Measurements from ENCODE around the gene CCDC83. TPM values are rescaled to one million over a fixed set of nuclear protein-coding genes. Genes with fewer than 3 reads are reported as not detected.

The CCDC83 gene
- total RNA-seq, 1 experiment from 2014 or later: not detected

- Histone ChIP-seq H3K14ac (ENCODE audit: insufficient read depth, low read length) (no peak overlapping the region), H3K23ac (ENCODE audit: insufficient read length, low read depth, low read length) (no peak overlapping the region), H3K56ac (ENCODE audit: insufficient read length, low read depth, low read length) (no peak overlapping the region), H2BK5ac (ENCODE audit: insufficient read length, low read length) (no peak overlapping the region), H3K9me3 (ENCODE audit: control insufficient read depth, low read depth, low read length) (no peaks in the 10 kb centered on the region), H4K5ac (ENCODE audit: insufficient read length, low read depth, low read length) (no peak overlapping the region), H4K20me1 (ENCODE audit: control insufficient read depth, insufficient read depth, insufficient read length) (peaks cover 3% of the 10 kb centered on the region), H2AFZ (ENCODE audit: low read length) (no peak overlapping the region), H3K27me3 (ENCODE audit: insufficient read depth, low read length) (peaks cover 1% of the 10 kb centered on the region; the same call in 1 of the 2 replicates), H2BK120ac (ENCODE audit: low read depth, low read length, poor library complexity, severe bottlenecking) (no peak overlapping the region), H2BK12ac (ENCODE audit: insufficient read length, low read depth, low read length) (no peak overlapping the region), H3K27ac (ENCODE audit: insufficient read length, low read depth, low read length) (no peak overlapping the region), H4K91ac (ENCODE audit: insufficient read length, low read depth, low read length) (no peak overlapping the region), H2AK5ac (ENCODE audit: insufficient read length, low read length) (no peak overlapping the region), H3K4me1 (ENCODE audit: insufficient read depth, low read length) (no peaks in the 10 kb centered on the region), H3K79me1 (ENCODE audit: insufficient read depth, low read depth, low read length, poor library complexity, severe bottlenecking) (no peaks in the 10 kb centered on the region), H3K23me2 (ENCODE audit: insufficient read length, low read depth, low read length, poor library complexity, severe bottlenecking) (peaks cover 11% of the 10 kb centered on the region), H3K4ac (ENCODE audit: low read depth, low read length) (no peak overlapping the region), H3K4me2 (ENCODE audit: insufficient read depth, insufficient read length, low read length) (peak overlapping the region; percentile 86), H3K9ac (ENCODE audit: extremely low read depth, insufficient read length, low read length) (peak overlapping the region; percentile 40), H2BK20ac (ENCODE audit: low read depth, low read length, poor library complexity, severe bottlenecking) (no peak overlapping the region), H3T11ph (ENCODE audit: low read length) (no peak overlapping the region), H2BK15ac (ENCODE audit: low read depth, low read length) (no peak overlapping the region), H3K79me2 (ENCODE audit: insufficient read depth, low read length) (no peaks in the 10 kb centered on the region), H3K18ac (ENCODE audit: insufficient read length, low read depth, low read length) (no peak overlapping the region), H4K8ac (replicated peaks; ENCODE audit: insufficient read length, low read depth, low read length) (no peak overlapping the region)
- no peak for DNase-seq
- peaks cover 15% of the 10 kb centered on the region in 2 experiments for H3K4me1 Mint-ChIP-seq
- H3K9me3 Mint-ChIP-seq: no peaks in the 10 kb centered on the region
- H3K36me3 Mint-ChIP-seq (ENCODE audit: insufficient read depth in 1 of 3, low read depth in 3 of 3): no peaks in the 10 kb centered on the region
- no peak overlapping the region; a peak in 1 of 7 replicates for H3K27ac Mint-ChIP-seq
- H3K4me3 Mint-ChIP-seq: peak overlapping the region; percentile 74 to 89
- peaks cover 47% of the 10 kb centered on the region for H3K27me3 Mint-ChIP-seq (ENCODE audit: low read depth)
- no CpG with 5 or more reads among the region's 13 CpGs for WGBS (ENCODE audit: extremely low coverage, insufficient read length, low lambda C conversion rate)
- TF ChIP-seq, protein P1, sequence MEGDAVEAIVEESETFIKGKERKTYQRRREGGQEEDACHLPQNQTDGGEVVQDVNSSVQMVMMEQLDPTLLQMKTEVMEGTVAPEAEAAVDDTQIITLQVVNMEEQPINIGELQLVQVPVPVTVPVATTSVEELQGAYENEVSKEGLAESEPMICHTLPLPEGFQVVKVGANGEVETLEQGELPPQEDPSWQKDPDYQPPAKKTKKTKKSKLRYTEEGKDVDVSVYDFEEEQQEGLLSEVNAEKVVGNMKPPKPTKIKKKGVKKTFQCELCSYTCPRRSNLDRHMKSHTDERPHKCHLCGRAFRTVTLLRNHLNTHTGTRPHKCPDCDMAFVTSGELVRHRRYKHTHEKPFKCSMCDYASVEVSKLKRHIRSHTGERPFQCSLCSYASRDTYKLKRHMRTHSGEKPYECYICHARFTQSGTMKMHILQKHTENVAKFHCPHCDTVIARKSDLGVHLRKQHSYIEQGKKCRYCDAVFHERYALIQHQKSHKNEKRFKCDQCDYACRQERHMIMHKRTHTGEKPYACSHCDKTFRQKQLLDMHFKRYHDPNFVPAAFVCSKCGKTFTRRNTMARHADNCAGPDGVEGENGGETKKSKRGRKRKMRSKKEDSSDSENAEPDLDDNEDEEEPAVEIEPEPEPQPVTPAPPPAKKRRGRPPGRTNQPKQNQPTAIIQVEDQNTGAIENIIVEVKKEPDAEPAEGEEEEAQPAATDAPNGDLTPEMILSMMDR (conservative IDR thresholded peaks at IDR 0.05): no peak
Observed at GRCh38 chr11:85811624-85812023, 43.6 kb upstream of the CCDC83 start.

Data from H9 (cell line).